Parathyroid adenoma (tissue), 2 donors: Measurements from ENCODE around the gene B3GNT7.

Experiments
- H2AFZ ChIP-seq: fragments of 300-600 bp; sonication (generic); one replicate; pipeline ENCODE4 v1.7.0; 2017; ENCODE audit warnings: antibody characterized with exemption, mild to moderate bottlenecking
- H3K27ac ChIP-seq: fragments of 300-600 bp; sonication (generic); one replicate; pipeline ENCODE4 v1.7.0; 2017
- H3K27me3 ChIP-seq: fragments of 300-600 bp; sonication (generic); one replicate; pipeline ENCODE4 v1.7.0; 2017; ENCODE audit warnings: low read length; ENCODE audit not compliant: control insufficient read depth, insufficient read depth
- H3K36me3 ChIP-seq: fragments of 300-600 bp; sonication (generic); one replicate; pipeline ENCODE4 v1.7.0; 2017; ENCODE audit warnings: low read length; ENCODE audit not compliant: control insufficient read depth, insufficient read depth
- H3K4me1 ChIP-seq: fragments of 300-600 bp; sonication (generic); one replicate; pipeline ENCODE4 v1.7.0; 2017; ENCODE audit warnings: control low read depth
- H3K4me2 ChIP-seq: fragments of 300-600 bp; sonication (generic); one replicate; pipeline ENCODE4 v1.7.0; 2017; ENCODE audit warnings: low read length
- H3K4me3 ChIP-seq: fragments of 300-600 bp; sonication (generic); one replicate; pipeline ENCODE4 v1.7.0; 2017; ENCODE audit warnings: low read depth, low read length
- H3K79me2 ChIP-seq: fragments of 300-600 bp; sonication (generic); one replicate; pipeline ENCODE4 v1.7.0; 2017; ENCODE audit warnings: control low read depth
- H3K9ac ChIP-seq: fragments of 300-600 bp; sonication (generic); one replicate; pipeline ENCODE4 v1.7.0; 2017; ENCODE audit warnings: mild to moderate bottlenecking
- H3K9me3 ChIP-seq: fragments of 300-600 bp; sonication (generic); one replicate; pipeline ENCODE4 v1.7.0; 2017; ENCODE audit warnings: low read length; ENCODE audit not compliant: control insufficient read depth
- TF ChIP-seq, protein P1 (sequence below): fragments of 300-600 bp; sonication (generic); IDR thresholded peaks from one replicate; pipeline ENCODE4 v1.7.0; 2017; ENCODE audit warnings: antibody characterized with exemption, mild to moderate bottlenecking
- donor health status: primary hyperparathyroidism.

The B3GNT7 gene

GRCh38 chr2:231395188-231396057, at the start of gene B3GNT7:
Gene B3GNT7, plus strand, starts transcription at chr2:231395710. Its CDS starts 94 bp downstream, at chr2:231395804.
- Histone ChIP-seq H3K27me3 (no peaks in the 10 kb centered on the region), H2AFZ (peak within 1 kb of the TSS; percentile 89), H3K4me1 (peaks cover 5% of the 10 kb centered on the region), H3K4me3 (no peak within 1 kb of the TSS), H3K4me2 (peak within 1 kb of the TSS; percentile 44), H3K9ac (no peak within 1 kb of the TSS), H3K9me3 (no peaks in the 10 kb centered on the region), H3K27ac (no peak within 1 kb of the TSS), H3K36me3 (no peaks in the 10 kb centered on the region), H3K79me2 (no peaks in the 10 kb centered on the region)
- TF ChIP-seq, protein P1, sequence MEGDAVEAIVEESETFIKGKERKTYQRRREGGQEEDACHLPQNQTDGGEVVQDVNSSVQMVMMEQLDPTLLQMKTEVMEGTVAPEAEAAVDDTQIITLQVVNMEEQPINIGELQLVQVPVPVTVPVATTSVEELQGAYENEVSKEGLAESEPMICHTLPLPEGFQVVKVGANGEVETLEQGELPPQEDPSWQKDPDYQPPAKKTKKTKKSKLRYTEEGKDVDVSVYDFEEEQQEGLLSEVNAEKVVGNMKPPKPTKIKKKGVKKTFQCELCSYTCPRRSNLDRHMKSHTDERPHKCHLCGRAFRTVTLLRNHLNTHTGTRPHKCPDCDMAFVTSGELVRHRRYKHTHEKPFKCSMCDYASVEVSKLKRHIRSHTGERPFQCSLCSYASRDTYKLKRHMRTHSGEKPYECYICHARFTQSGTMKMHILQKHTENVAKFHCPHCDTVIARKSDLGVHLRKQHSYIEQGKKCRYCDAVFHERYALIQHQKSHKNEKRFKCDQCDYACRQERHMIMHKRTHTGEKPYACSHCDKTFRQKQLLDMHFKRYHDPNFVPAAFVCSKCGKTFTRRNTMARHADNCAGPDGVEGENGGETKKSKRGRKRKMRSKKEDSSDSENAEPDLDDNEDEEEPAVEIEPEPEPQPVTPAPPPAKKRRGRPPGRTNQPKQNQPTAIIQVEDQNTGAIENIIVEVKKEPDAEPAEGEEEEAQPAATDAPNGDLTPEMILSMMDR: no peak

- Histone ChIP-seq H3K27ac (no peak overlapping the region), H3K36me3 (no peaks in the 10 kb centered on the region), H2AFZ (no peak overlapping the region), H3K4me3 (no peak overlapping the region), H3K4me2 (no peak overlapping the region), H3K27me3 (no peaks in the 10 kb centered on the region), H3K79me2 (no peaks in the 10 kb centered on the region), H3K9me3 (no peaks in the 10 kb centered on the region), H3K4me1 (no peaks in the 10 kb centered on the region), H3K9ac (no peak overlapping the region)
- TF ChIP-seq, protein P1: no peak
These were observed 48.4 kb upstream of the B3GNT7 start for GRCh38 chr2:231347081-231347480.

- TF ChIP-seq, protein P1: no peak
- Histone ChIP-seq H3K36me3 (no peaks in the 10 kb centered on the region), H3K79me2 (no peaks in the 10 kb centered on the region), H3K4me1 (no peaks in the 10 kb centered on the region), H3K27ac (no peak overlapping the region), H2AFZ (no peak overlapping the region), H3K9ac (no peak overlapping the region), H3K27me3 (no peaks in the 10 kb centered on the region), H3K4me3 (no peak overlapping the region), H3K4me2 (no peak overlapping the region), H3K9me3 (no peaks in the 10 kb centered on the region)
These were observed 47.9 kb upstream of the B3GNT7 start for GRCh38 chr2:231347638-231348037.

GRCh38 chr2:231348173-231348572, 47.3 kb upstream of the B3GNT7 start:
- no peak overlapping the region for H2AFZ ChIP-seq
- no peaks in the 10 kb centered on the region for H3K9me3 ChIP-seq
- H3K4me3 ChIP-seq: no peak overlapping the region
- no peak overlapping the region for H3K9ac ChIP-seq
- H3K79me2 ChIP-seq: no peaks in the 10 kb centered on the region
- H3K36me3 ChIP-seq: no peaks in the 10 kb centered on the region
- no peaks in the 10 kb centered on the region for H3K4me1 ChIP-seq
- TF ChIP-seq, protein P1: no peak
- H3K27me3 ChIP-seq: no peaks in the 10 kb centered on the region
- H3K27ac ChIP-seq: no peak overlapping the region
- no peak overlapping the region for H3K4me2 ChIP-seq
